ENCODE data around the gene MKLN1.

The MKLN1 gene

GRCh38 chr7:131538071-131538812, 210.6 kb downstream of the MKLN1 start:
- Histone ChIP-seq H3K79me2 (ENCODE audit: insufficient read depth, low read length) (no peaks in the 10 kb centered on the region), H3K9me3 (ENCODE audit: insufficient read depth, low read length) (no peaks in the 10 kb centered on the region), H3K27me3 (ENCODE audit: low read length) (no peaks in the 10 kb centered on the region), H3K4me2 (ENCODE audit: low read depth, low read length, poor library complexity, severe bottlenecking) (no peak overlapping the region), H3K9ac (ENCODE audit: low read length) (no peak overlapping the region), H4K20me1 (ENCODE audit: low read depth, low read length) (no peaks in the 10 kb centered on the region), H3K4me3 (ENCODE audit: insufficient read depth, low read length, poor library complexity, severe bottlenecking) (no peak overlapping the region), H3K36me3 (ENCODE audit: low read length) (no peaks in the 10 kb centered on the region), H2AFZ (ENCODE audit: low read depth, low read length, severe bottlenecking) (no peak overlapping the region), H3F3A (ENCODE audit: insufficient read depth) (no peaks in the 10 kb centered on the region), H3K9me2 (replicated peaks; ENCODE audit: insufficient read depth, low read length) (no peaks in the 10 kb centered on the region), H3K27ac (ENCODE audit: low read depth, low read length) (no peak overlapping the region)
- TF ChIP-seq CTCF (IDR thresholded peaks at IDR 0.05; ENCODE audit: insufficient read depth, low read length, poor library complexity, severe bottlenecking) (no peak), EZH2phosphoT487 (conservative IDR thresholded peaks at IDR 0.05; ENCODE audit: low read length) (no peak)

DNA sequence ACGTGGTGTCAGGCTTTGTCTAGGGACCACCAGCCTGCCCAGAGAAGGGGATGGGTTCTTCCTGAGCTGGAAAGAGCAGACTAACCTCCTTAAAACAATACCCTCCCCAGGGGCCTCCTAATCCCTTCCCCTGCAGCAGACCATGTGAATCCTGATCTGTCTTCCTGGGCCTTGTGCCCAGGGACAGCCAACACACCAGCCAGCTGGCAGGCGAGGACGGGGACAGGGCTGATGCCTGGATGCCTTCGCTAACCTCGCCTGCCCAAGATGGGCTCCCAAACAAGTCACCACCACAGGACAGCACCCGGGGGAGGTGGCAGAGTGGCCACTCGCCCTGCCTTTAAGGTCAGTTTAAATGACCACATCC, 211.1 kb downstream of the MKLN1 start:
- H3K27ac ChIP-seq (ENCODE audit: low read depth, low read length), result no peak overlapping the region
- no peaks in the 10 kb centered on the region for H3K9me2 ChIP-seq (replicated peaks; ENCODE audit: insufficient read depth, low read length)
- H3K4me3 ChIP-seq (ENCODE audit: insufficient read depth, low read length, poor library complexity, severe bottlenecking), result no peak overlapping the region
- H3K36me3 ChIP-seq (ENCODE audit: low read length), result no peaks in the 10 kb centered on the region
- no peaks in the 10 kb centered on the region for H3F3A ChIP-seq (ENCODE audit: insufficient read depth)
- H3K9me3 ChIP-seq (ENCODE audit: insufficient read depth, low read length), result no peaks in the 10 kb centered on the region
- no peak for TF ChIP-seq CTCF (IDR thresholded peaks at IDR 0.05; ENCODE audit: insufficient read depth, low read length, poor library complexity, severe bottlenecking)
- TF ChIP-seq EZH2phosphoT487 (conservative IDR thresholded peaks at IDR 0.05; ENCODE audit: low read length), result no peak
- H3K9ac ChIP-seq (ENCODE audit: low read length), result no peak overlapping the region
- H3K27me3 ChIP-seq (ENCODE audit: low read length), result no peaks in the 10 kb centered on the region
- no peak overlapping the region for H3K4me2 ChIP-seq (ENCODE audit: low read depth, low read length, poor library complexity, severe bottlenecking)
- no peak overlapping the region for H2AFZ ChIP-seq (ENCODE audit: low read depth, low read length, severe bottlenecking)
- no peaks in the 10 kb centered on the region for H4K20me1 ChIP-seq (ENCODE audit: low read depth, low read length)
- H3K79me2 ChIP-seq (ENCODE audit: insufficient read depth, low read length), result no peaks in the 10 kb centered on the region

DNA sequence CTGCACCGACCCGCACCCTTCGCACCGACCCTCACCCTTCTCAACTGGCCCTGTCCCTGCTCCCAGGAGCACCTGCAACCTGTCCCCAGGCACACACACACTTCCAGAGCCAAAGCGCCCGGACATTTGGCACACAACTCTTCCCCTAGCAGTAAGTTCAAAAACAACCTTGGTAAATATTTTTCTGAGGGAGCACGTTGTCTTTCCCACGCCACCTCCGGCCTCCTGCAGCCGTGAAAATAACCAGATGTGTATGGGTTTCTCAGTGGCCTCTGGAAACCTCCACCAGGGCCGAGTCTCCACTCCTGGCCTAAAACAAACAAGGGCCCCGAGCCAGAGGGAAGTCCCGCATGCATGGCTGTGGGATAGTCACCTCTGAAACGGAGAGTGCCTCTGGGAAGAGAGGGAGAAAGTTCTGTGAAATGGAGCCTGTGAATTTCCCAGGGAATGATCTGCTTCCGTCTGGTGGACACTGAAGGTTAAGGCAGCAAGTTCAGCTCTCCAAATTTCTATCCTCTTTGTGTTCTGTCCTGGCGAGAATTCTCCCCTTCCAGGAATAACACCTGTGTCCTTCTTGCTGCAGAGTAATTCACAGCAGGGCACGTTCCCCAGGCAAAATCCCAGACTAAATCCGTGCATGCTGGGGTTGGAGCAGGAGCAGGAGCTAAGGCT, 213.0 kb downstream of the MKLN1 start:
- H3K9me3 ChIP-seq (ENCODE audit: insufficient read depth, low read length), result no peaks in the 10 kb centered on the region
- no peak overlapping the region for H3K27ac ChIP-seq (ENCODE audit: low read depth, low read length)
- no peaks in the 10 kb centered on the region for H3K36me3 ChIP-seq (ENCODE audit: low read length)
- H3K9me2 ChIP-seq (replicated peaks; ENCODE audit: insufficient read depth, low read length), result no peaks in the 10 kb centered on the region
- H3K79me2 ChIP-seq (ENCODE audit: insufficient read depth, low read length), result no peaks in the 10 kb centered on the region
- no peaks in the 10 kb centered on the region for H4K20me1 ChIP-seq (ENCODE audit: low read depth, low read length)
- H3F3A ChIP-seq (ENCODE audit: insufficient read depth), result no peaks in the 10 kb centered on the region
- no peak overlapping the region for H2AFZ ChIP-seq (ENCODE audit: low read depth, low read length, severe bottlenecking)
- H3K4me2 ChIP-seq (ENCODE audit: low read depth, low read length, poor library complexity, severe bottlenecking), result no peak overlapping the region
- no peak overlapping the region for H3K9ac ChIP-seq (ENCODE audit: low read length)
- H3K27me3 ChIP-seq (ENCODE audit: low read length), result no peaks in the 10 kb centered on the region
- no peak overlapping the region for H3K4me3 ChIP-seq (ENCODE audit: insufficient read depth, low read length, poor library complexity, severe bottlenecking)
- TF ChIP-seq CTCF (IDR thresholded peaks at IDR 0.05; ENCODE audit: insufficient read depth, low read length, poor library complexity, severe bottlenecking) (no peak), EZH2phosphoT487 (conservative IDR thresholded peaks at IDR 0.05; ENCODE audit: low read length) (no peak)

Measured in SU-DHL-6 (cell line).